Liver (tissue), 9 donors: ENCODE measurements around the gene CDC42BPA. TPM values are rescaled to one million over a fixed set of nuclear protein-coding genes. Genes with fewer than 3 reads are reported as not detected.

ENCODE experiments used
- DNase-seq: peaks from one replicate; pipeline ENCODE4 v3.0.0-alpha.2; 2017; ENCODE audit warnings: low spot score
- H3K27ac ChIP-seq, 2 donors: one replicate each; pipeline ENCODE4 v1.7.0; 2013; ENCODE audit warnings: inconsistent platforms in 2 of 2, low read length in 2 of 2, control low read depth in 1 of 2, low read depth in 1 of 2, mild to moderate bottlenecking in 1 of 2
- H3K27me3 ChIP-seq, 4 donors: one replicate each; pipeline versions ENCODE4 v1.6.1 to v1.7.0; 2013; ENCODE audit warnings: low read length in 3 of 4, inconsistent platforms in 1 of 4, mild to moderate bottlenecking in 1 of 4, moderate library complexity in 1 of 4; ENCODE audit not compliant: control insufficient read depth in 4 of 4, insufficient read depth in 4 of 4
- H3K36me3 ChIP-seq, 4 donors: one replicate each; pipeline versions ENCODE4 v1.6.1 to v1.7.0; 2013; ENCODE audit warnings: low read length in 3 of 4, mild to moderate bottlenecking in 3 of 4, low read depth in 1 of 4, moderate library complexity in 1 of 4; ENCODE audit not compliant: control insufficient read depth in 4 of 4, insufficient read depth in 3 of 4
- H3K4me1 ChIP-seq, 4 donors: one replicate each; pipeline versions ENCODE4 v1.6.1 to v1.7.0; 2013; ENCODE audit warnings: low read length in 3 of 4, mild to moderate bottlenecking in 3 of 4, moderate library complexity in 1 of 4; ENCODE audit not compliant: control insufficient read depth in 4 of 4, insufficient read depth in 4 of 4
- H3K4me3 ChIP-seq, 3 donors: one replicate each; pipeline versions ENCODE4 v1.6.1 to v1.7.0; 2013; ENCODE audit warnings: low read length in 3 of 3, control low read depth in 1 of 3, low read depth in 1 of 3, mild to moderate bottlenecking in 1 of 3
- H3K9ac ChIP-seq, 2 donors: one replicate each; pipeline ENCODE4 v1.7.0; 2013; ENCODE audit warnings: low read length in 2 of 2, mild to moderate bottlenecking in 2 of 2, moderate library complexity in 2 of 2, control low read depth in 1 of 2, low read depth in 1 of 2
- H3K9me3 ChIP-seq, 4 donors: one replicate each; pipeline versions ENCODE4 v1.6.1 to v1.7.0; 2013; ENCODE audit warnings: low read length in 3 of 4; ENCODE audit not compliant: control insufficient read depth in 4 of 4
- GABPA ChIP-seq, 2 donors: IDR thresholded peaks in 1 of 2; conservative IDR thresholded peaks in 1 of 2; 2 replicates each; pipeline ENCODE4 v1.6.1; 2016; ENCODE audit warnings: antibody characterized with exemption in 2 of 2, mild to moderate bottlenecking in 1 of 2, moderate library complexity in 1 of 2
- HNF4A ChIP-seq, 2 donors: conservative IDR thresholded peaks; 2 replicates each; pipeline ENCODE4 v1.6.1; 2016; ENCODE audit warnings: antibody characterized with exemption in 2 of 2, mild to moderate bottlenecking in 2 of 2
- HNF4G ChIP-seq: IDR thresholded peaks from 2 replicates; pipeline ENCODE4 v1.6.1; 2016; ENCODE audit warnings: antibody characterized with exemption
- JUND ChIP-seq, 2 donors: IDR thresholded peaks; 2 replicates each; pipeline ENCODE4 v1.6.1; 2016; ENCODE audit warnings: antibody characterized with exemption in 2 of 2
- REST ChIP-seq: IDR thresholded peaks from 2 replicates; pipeline ENCODE4 v1.6.1; 2016; ENCODE audit warnings: antibody characterized with exemption, mild to moderate bottlenecking
- RXRA ChIP-seq, 2 donors: IDR thresholded peaks; 2 replicates each; pipeline ENCODE4 v1.6.1; 2017 to 2018; ENCODE audit warnings: antibody characterized with exemption in 2 of 2, mild to moderate bottlenecking in 1 of 2
- SP1 ChIP-seq: IDR thresholded peaks from 2 replicates; pipeline ENCODE4 v1.6.1; 2018; ENCODE audit warnings: antibody characterized with exemption, mild to moderate bottlenecking
- YY1 ChIP-seq: IDR thresholded peaks from 2 replicates; pipeline ENCODE4 v1.6.1; 2016; ENCODE audit warnings: antibody characterized with exemption, mild to moderate bottlenecking
- WGBS: extraction: QIAGEN DNeasy Blood & Tissue Kit; methylation state at CpG from one replicate; pipeline ENCODE4 v1.1.7; 2013; 5-methylcytosine and 5-hydroxymethylcytosine counted together
- polyA plus RNA-seq, 2 donors: library from polyadenylated mRNA; stranded (reverse) in 1 of 2; unstranded in 1 of 2; fragments of 200-250 nt in 1 of 2; fragments of >200 nt in 1 of 2; fragmentation: Nextera tagmentation in 1 of 2; extraction: Ambion mirVana in 1 of 2; gene quantifications; one replicate each; pipeline versions ENCODE4 v1.2.1 to v1.2.3, GENCODE V29; 2013 to 2015
- total RNA-seq, 2 donors: library from RNA; depleted of rRNA; stranded (reverse); fragments of >200 nt; gene quantifications; one replicate each; pipeline ENCODE4 v1.2.3, GENCODE V29; 2014
- TF ChIP-seq, protein P1 (sequence below): IDR thresholded peaks from 2 replicates; pipeline ENCODE4 v1.6.1; 2016; ENCODE audit warnings: antibody characterized with exemption
- donor health status: healthy.
- donor health status: healthy.
- donor health status: healthy.
- donor health status: healthy.
- donor health status: healthy.

CDC42BPA gene
- total and polyA plus RNA-seq, 4 donors, result 5.8 to 39.9 (median 24.3) TPM

- H3K9me3 ChIP-seq, result no peaks in the 10 kb centered on the region
- H3K4me1 ChIP-seq, result peaks cover 36 to 75% (median 62%) of the 10 kb centered on the region in 4 donors
- no peak overlapping the region for H3K27ac ChIP-seq
- H3K4me3 ChIP-seq, result no peak overlapping the region
- H3K27me3 ChIP-seq, result no peaks in the 10 kb centered on the region
- 90% methylated on average over 34 of the region's 34 CpGs for WGBS
- peak; percentile 29 to 44 for TF ChIP-seq HNF4A (conservative IDR thresholded peaks at IDR 0.05)
- TF ChIP-seq HNF4G, result no peak
- DNase-seq, result no peak
- H3K9ac ChIP-seq, result no peak overlapping the region
- H3K36me3 ChIP-seq, result peaks cover 0 to 7% (median 1%) of the 10 kb centered on the region in 4 donors
Measured at GRCh38 chr1:226976276-226976977, 341.9 kb downstream of the CDC42BPA start.

DNA sequence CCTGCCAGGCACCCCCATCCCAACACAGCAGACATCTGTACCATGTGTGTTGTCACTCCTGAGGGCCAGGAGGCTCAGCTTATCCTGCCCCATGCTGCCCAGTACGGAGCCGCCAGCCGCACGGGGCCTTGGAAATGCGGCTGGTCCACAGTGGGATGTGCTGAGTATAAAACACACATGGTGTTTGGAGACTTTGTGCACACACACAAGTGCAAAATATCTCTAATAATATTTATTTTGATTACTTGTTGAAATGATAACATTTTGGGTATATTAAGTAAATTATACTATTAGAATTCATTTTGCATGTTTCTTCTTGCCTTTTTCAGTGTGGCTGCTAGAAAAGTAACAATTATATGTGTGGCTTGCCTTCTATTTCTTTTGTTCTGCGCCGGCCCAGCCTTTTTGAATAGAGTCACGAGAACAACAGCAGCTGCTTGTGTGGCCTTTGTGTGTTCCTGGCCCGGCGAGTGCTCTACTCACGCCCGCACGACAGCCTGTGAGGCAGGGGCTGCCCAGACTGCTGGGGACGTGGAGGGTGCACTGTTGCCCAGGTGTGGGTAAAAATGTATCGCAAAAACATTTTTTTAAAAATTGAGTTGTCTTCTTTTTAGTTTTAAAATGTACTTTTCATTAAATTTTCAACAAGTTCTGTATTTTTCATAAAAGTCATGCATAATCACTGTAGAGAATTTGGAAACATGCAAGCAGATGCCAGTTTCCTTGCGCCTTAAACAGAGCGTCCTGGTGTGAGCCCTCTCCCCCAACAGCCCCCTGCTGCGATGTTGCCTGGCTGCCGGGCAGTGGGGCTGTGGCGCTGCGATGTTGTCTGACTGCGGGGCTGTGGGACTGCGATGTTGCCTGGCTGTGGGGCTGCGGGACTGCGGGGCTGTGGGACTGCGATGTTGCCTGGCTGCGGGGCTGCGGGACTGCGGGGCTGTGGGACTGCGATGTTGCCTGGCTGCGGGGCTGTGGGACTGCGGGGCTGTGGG is 342.7 kb downstream of the CDC42BPA start:
- H3K4me3 ChIP-seq, result no peak overlapping the region
- 73% methylated on average over 27 of the region's 32 CpGs for WGBS
- no peak for DNase-seq

More for the DNA sequence above, 342.7 kb downstream of the CDC42BPA start:
- Histone ChIP-seq H3K9ac (no peak overlapping the region), H3K4me1 (peaks cover 31 to 66% (median 54%) of the 10 kb centered on the region in 4 donors), H3K27me3 (no peaks in the 10 kb centered on the region), H3K27ac (peak overlapping the region; percentile 74 to 87), H3K36me3 (peaks cover 0 to 7% (median 2%) of the 10 kb centered on the region in 4 donors), H3K9me3 (no peaks in the 10 kb centered on the region)
- TF ChIP-seq RXRA (IDR thresholded peaks at IDR 0.05) (no peak), REST (no peak), GABPA (IDR thresholded peaks at IDR 0.05 in 1 of 2, conservative IDR thresholded peaks at IDR 0.05 in 1 of 2) (no peak), JUND (IDR thresholded peaks at IDR 0.05) (peak in 1 of 2 donors; percentile 6), SP1 (peak; percentile 4), YY1 (peak; percentile 1), HNF4G (no peak)
- TF ChIP-seq, protein P1, sequence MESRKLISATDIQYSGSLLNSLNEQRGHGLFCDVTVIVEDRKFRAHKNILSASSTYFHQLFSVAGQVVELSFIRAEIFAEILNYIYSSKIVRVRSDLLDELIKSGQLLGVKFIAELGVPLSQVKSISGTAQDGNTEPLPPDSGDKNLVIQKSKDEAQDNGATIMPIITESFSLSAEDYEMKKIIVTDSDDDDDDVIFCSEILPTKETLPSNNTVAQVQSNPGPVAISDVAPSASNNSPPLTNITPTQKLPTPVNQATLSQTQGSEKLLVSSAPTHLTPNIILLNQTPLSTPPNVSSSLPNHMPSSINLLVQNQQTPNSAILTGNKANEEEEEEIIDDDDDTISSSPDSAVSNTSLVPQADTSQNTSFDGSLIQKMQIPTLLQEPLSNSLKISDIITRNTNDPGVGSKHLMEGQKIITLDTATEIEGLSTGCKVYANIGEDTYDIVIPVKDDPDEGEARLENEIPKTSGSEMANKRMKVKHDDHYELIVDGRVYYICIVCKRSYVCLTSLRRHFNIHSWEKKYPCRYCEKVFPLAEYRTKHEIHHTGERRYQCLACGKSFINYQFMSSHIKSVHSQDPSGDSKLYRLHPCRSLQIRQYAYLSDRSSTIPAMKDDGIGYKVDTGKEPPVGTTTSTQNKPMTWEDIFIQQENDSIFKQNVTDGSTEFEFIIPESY, result no peak
